Neural progenitor cell (in vitro differentiated cells): ENCODE data around the gene SMTNL2.

Source experiments
- EZH2 ChIP-seq: fragments of 200-600 bp; sonication (generic); IDR thresholded peaks from 2 replicates; pipeline ENCODE4 v1.6.1; 2017; ENCODE audit warnings: antibody characterized with exemption, mild to moderate bottlenecking, moderate library complexity
- EZH2phosphoT487 ChIP-seq: fragments of 200-600 bp; sonication (generic); IDR thresholded peaks from 2 replicates; pipeline ENCODE4 v1.6.1; 2017; ENCODE audit warnings: antibody characterized with exemption
- TF ChIP-seq, protein P1 (sequence below): fragments of 200-600 bp; sonication (generic); IDR thresholded peaks from 2 replicates; pipeline ENCODE4 v1.5.1; 2017; ENCODE audit warnings: antibody characterized with exemption, mild to moderate bottlenecking

DNA sequence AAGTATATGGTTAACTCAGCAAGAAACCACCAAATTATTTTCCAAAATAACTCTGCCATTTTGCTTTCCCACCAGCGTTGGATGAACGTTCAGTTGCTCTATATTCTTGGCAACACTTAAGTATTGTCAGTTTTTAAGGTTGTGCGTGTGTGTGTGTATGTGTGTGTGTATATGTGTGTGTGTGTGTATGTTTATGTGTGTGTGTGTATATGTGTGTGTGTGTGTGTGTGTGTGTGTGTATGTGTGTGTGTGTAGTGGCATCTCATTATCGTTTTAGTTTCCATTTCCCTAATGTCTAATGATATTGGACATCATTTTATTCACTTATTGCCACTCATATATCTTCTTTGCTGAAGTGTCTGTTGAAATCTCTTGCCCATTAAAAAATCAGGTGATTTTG is 11.2 kb upstream of the SMTNL2 start:
- TF ChIP-seq, protein P1, sequence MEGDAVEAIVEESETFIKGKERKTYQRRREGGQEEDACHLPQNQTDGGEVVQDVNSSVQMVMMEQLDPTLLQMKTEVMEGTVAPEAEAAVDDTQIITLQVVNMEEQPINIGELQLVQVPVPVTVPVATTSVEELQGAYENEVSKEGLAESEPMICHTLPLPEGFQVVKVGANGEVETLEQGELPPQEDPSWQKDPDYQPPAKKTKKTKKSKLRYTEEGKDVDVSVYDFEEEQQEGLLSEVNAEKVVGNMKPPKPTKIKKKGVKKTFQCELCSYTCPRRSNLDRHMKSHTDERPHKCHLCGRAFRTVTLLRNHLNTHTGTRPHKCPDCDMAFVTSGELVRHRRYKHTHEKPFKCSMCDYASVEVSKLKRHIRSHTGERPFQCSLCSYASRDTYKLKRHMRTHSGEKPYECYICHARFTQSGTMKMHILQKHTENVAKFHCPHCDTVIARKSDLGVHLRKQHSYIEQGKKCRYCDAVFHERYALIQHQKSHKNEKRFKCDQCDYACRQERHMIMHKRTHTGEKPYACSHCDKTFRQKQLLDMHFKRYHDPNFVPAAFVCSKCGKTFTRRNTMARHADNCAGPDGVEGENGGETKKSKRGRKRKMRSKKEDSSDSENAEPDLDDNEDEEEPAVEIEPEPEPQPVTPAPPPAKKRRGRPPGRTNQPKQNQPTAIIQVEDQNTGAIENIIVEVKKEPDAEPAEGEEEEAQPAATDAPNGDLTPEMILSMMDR: no peak
- no peak for TF ChIP-seq EZH2phosphoT487
- no peak for TF ChIP-seq EZH2
